Gastrocnemius medialis (tissue), 4 donors: ENCODE measurements around the gene ZNF598.

Experiments
- CTCF ChIP-seq, 5 experiments: fragments of 450-650 bp in 3 of 5; fragments of 200-600 bp in 2 of 5; sonication (generic) in 2 of 5; IDR thresholded peaks in 4 of 5; conservative IDR thresholded peaks in 1 of 5; 1 replicate in 4 of 5; 2 replicates in 1 of 5; pipeline ENCODE4 v1.5.1; 2016 to 2019; ENCODE audit warnings: antibody characterized with exemption in 5 of 5, mild to moderate bottlenecking in 3 of 5, moderate library complexity in 3 of 5
- POLR2A ChIP-seq, 2 donors: fragments of 450-650 bp; IDR thresholded peaks; one replicate each; pipeline ENCODE4 v1.6.1; 2017; ENCODE audit warnings: antibody characterized with exemption in 2 of 2, mild to moderate bottlenecking in 2 of 2, moderate library complexity in 2 of 2

GRCh38 chr16:2040787-2041522, 31.3 kb upstream of the ZNF598 start:
- TF ChIP-seq POLR2A (IDR thresholded peaks at IDR 0.05) (no peak), CTCF (IDR thresholded peaks at IDR 0.05 in 4 of 5, conservative IDR thresholded peaks at IDR 0.05 in 1 of 5) (no peak)
